CD4-positive, alpha-beta T cell treated with Interleukin-15 for 4 hours (primary cell): ENCODE results near the gene TSNAXIP1.
"Not testable (repeated sequence)": the region's sequence is repeated elsewhere in the genome, so short reads cannot be mapped to it uniquely, and the experiment has no call there.

Source experiments
- DNase-seq: peaks from one replicate; pipeline ENCODE4 v3.0.0-alpha.2; 2020; ENCODE audit warnings: low spot score

TSNAXIP1 gene

DNA sequence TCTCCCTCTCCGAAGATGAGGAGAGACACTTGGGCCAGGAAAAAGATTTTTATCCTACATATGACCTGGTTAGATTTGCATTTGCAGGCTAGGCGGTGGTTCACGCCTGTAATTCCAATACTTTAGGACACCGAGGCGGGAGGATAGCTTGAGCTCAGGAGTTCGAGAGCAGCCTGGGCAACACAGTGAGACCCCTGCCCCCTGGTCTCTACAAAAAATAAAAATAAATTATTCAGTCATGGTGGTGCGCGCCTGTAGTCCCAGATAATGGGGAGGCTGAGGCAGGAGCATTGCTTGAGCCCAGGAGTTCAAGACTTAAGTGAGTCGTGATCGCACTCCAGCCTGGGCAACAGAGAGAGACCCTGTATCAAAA lies 27.5 kb downstream of the TSNAXIP1 start:
- no peak for DNase-seq

DNA sequence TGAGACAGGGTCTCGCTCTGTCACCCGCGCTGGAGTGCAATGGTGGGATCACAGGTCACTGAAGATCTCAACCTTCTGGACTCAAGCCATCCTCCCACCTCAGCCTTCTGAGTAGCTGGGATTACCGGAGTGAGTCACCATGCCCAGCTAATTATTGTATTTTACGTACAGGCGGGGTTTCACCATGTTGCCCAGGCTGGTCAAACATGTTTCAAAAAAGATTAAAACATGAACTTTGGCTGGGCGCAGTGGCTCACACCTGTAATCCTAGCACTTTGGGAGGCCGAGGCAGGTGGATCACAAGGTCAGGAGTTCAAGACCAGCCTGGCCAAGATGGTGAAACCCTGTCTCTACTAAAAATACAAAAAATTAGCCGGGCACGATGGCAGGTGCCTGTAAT lies 30.5 kb downstream of the TSNAXIP1 start:
- DNase-seq, result not testable (repeated sequence)

DNA sequence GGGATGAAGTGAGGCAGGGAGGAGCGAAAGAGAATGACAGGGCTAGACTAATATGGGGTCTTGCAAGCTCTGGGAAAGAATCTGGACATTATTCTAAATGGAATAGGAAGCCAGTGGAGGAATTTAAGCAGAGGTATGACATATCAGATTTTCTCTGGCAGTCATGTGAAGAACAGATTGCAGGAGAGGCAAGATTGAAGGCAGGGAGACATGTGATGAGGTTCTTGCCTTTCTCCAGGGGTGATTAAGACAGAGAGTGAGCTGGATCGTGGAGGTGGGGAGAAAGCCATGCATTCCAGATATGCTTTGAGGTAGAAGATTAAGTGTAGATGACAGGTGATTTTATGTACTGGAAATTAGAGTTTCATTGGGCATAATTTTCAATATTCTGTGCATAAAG lies 31.1 kb downstream of the TSNAXIP1 start:
- no peak for DNase-seq

GRCh38 chr16:67841198-67841815 lies 34.6 kb downstream of the TSNAXIP1 start:
- DNase-seq, result no peak

DNA sequence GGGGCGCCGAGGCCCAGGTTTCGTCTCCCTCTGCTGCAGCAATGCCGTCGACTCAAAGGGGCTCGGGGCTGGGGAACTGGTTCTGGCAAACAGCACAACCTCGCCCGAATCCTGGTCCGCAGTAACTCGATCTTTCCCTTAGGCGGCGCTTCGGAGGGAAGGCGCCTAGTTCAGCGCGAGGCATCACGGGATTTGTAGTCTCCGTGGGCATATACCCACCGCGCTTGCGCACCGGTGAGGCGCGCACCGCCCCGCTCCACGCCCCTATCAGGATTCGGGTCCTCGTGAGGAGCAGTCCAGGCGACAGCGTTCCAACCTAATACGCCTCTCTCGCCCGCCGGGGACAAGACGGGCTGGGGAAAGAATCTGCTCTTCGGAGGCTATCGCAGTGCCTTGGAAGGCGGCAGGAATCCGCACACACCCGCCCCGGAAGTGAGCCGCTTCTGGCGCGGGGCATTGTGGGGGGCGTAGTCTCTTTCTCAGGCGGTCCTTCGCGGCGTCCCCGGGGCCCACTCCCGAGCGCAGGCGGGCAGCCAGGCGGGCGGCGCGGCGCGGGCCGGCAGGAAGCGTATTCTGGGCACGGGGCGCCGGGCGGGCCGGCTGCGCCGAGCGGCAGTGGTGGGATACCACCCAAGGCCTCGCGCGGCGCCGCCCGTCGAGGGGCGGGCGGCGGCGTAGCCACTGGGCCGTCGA lies 35.3 kb downstream of the TSNAXIP1 start, which contains the start of gene THAP11:
TSS of gene THAP11 (plus strand) at position 505 of the 693 bp plus-strand sequence. CDS start 235 bp downstream, outside the sequence.
- DNase-seq, result peak; percentile 96

DNA sequence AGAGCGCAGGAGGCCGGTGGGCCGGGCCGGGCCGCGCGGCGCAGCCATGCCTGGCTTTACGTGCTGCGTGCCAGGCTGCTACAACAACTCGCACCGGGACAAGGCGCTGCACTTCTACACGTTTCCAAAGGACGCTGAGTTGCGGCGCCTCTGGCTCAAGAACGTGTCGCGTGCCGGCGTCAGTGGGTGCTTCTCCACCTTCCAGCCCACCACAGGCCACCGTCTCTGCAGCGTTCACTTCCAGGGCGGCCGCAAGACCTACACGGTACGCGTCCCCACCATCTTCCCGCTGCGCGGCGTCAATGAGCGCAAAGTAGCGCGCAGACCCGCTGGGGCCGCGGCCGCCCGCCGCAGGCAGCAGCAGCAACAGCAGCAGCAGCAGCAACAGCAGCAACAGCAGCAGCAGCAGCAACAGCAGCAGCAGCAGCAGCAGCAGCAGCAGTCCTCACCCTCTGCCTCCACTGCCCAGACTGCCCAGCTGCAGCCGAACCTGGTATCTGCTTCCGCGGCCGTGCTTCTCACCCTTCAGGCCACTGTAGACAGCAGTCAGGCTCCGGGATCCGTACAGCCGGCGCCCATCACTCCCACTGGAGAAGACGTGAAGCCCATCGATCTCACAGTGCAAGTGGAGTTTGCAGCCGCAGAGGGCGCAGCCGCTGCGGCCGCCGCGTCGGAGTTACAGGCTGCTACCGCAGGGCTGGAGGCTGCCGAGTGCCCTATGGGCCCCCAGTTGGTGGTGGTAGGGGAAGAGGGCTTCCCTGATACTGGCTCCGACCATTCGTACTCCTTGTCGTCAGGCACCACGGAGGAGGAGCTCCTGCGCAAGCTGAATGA lies 36.0 kb downstream of the TSNAXIP1 start:
- peak; percentile 61 for DNase-seq

DNA sequence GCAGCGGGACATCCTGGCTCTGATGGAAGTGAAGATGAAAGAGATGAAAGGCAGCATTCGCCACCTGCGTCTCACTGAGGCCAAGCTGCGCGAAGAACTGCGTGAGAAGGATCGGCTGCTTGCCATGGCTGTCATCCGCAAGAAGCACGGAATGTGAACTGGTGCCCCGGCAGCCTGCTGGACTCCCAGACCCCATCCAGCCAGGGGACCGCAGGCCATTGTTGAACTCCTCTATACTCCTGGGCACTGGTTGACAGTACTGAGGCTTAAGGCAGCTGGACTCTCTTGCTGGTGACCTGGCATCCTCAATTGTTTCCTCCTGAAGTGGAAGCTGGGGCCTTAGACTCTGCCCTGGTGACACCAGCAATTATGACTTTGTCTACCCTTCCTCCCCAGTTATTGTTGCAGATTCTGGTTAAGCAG lies 36.7 kb downstream of the TSNAXIP1 start:
- no peak for DNase-seq

GRCh38 chr16:67844497-67844896 lies 37.8 kb downstream of the TSNAXIP1 start:
- DNase-seq, result no peak

DNA sequence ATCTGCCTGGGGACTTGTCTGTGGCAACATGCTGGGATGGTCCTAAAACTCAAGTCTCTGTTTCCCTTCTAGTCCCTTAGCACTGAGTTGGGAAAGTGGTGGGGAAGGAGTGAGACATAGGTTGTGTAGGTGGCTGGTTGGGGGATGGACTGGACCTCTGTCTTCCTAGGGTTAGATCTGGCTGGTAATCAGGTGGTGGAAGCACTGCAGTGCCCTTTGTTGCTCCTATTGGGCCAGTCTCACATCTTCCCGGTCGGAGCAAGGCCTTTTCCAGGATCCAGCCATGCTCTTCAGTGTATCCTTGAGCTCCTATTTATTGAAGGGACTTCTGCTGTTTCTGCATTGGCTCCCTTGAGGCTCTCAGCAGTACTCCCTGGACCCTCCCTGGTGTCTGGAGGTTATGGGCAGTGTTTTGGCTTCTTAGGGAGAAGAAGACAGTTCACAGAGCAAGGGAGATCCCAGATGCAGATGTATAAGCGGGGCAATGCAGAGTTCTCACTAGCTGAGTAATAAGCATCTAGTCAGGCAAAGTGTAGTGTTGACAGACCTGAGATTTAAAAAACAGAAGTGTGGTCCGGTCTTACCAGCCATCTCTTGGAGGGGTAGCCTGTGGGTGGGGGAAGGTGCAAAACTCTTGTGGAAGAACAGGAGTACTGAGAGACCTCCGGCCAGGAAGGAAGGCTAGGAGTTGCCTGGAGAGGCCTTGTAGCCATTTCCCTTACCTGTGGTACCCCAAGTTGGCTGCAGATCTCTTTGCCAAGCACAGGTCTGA lies 38.8 kb downstream of the TSNAXIP1 start:
- DNase-seq, result no peak

- DNase-seq, result no peak
These were observed 39.3 kb downstream of the TSNAXIP1 start for GRCh38 chr16:67846063-67846319.

GRCh38 chr16:67846320-67847063 lies 39.8 kb downstream of the TSNAXIP1 start, which contains the start of gene NUTF2:
NUTF2 (plus strand) TSS chr16:67846933; CDS start chr16:67865131, 18,198 bp downstream.
- DNase-seq, result peak; percentile 95

- peak; percentile 59 for DNase-seq
These were observed 40.6 kb downstream of the TSNAXIP1 start, which contains the start of gene CENPT for GRCh38 chr16:67847064-67847861. CENPT (minus strand) TSS chr16:67847693; CDS start chr16:67833859, 13,834 bp downstream.

DNA sequence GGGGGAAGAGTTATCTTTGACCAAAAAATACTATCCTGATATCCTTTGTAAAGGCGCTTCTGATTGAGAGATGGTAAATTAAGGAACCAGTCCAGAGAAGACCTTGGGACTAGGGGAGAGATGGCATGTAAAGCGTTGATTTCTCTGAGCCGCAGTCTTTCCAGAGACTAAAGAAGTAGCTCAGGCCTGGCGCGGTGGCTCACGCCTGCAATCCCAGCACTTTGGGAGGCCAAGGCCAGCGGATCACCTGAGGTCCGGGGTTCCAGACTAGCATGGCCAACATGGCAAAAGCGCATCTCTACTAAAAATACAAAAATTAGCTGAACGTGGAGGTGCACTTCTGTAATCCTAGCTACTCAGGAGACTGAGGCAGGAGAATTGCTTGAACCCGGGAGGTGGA lies 41.4 kb downstream of the TSNAXIP1 start:
- DNase-seq, result no peak

DNA sequence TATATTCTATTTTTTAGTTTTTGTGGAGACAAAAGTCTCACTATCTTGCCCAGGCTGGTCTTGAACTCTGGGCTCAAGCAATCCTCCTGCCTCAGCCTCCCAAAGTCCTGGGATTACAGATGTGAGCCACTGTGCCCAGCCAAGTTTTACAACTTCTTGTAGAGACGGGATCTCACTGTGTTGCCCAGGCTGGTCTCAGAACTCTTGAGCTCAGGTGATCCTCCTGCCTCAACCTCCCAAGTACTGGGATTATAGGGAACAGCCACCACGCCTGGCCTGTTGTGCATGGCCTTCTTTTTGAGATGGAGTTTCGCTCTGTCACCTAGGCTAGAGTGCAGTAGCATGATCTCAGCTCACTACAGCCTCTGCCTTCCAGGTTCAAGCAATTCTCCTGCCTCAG lies 47.0 kb downstream of the TSNAXIP1 start:
- no peak for DNase-seq

- DNase-seq, result no peak
These were observed 49.1 kb downstream of the TSNAXIP1 start for GRCh38 chr16:67855789-67856188.

GRCh38 chr16:67856927-67857546 lies 50.3 kb downstream of the TSNAXIP1 start:
- DNase-seq, result no peak

DNA sequence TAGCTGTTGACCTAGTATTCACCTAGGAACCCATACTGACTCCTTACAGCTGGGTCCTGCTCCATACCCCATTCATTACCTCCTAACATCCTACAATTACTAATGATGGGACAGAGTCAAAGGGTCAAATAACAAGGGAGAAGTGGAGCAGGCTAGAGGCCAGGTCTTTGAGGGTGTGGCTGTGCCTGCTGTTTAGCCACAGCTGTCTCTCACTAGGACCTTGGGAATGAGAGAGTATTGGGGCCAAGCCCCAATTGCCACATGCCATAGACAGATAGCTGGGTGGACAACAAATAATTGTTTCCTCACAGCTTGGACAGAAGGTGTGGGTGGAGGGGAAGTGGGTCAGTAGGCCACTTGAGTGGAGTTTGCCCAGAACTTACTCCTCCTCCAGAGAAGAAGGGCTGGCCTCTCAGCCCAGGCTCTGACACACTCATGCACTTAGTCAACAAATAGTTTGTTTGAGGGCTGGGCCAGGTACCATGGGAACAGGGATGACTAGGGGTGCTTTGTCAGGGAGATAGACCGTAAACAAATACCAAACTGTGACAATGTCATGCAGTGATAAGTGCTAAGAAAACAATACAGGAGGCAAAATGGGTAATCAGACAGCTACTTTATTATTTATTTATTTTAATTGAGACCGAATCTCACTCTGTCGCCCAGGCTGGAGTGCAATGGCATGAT lies 51.0 kb downstream of the TSNAXIP1 start:
- DNase-seq, result peak; percentile 79

DNA sequence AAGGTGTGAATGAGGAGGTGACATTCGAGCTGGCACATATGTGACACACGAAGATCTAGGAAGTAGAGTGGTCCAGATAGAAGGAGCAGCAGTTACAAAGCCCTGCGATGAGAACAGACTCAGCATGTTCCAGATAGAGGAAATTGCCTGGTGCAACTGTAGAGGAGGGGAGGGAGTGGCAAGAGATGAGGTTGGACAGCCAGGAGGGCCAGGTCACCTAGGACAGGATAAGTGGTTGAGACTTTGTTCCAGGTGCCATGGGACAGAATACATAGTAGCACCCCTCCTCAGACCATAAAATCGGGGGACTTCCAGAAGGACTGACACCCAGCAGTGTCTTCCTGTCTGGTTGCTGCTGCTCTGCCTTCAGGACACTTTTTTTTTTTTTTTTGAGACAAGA lies 51.8 kb downstream of the TSNAXIP1 start:
- no peak for DNase-seq

DNA sequence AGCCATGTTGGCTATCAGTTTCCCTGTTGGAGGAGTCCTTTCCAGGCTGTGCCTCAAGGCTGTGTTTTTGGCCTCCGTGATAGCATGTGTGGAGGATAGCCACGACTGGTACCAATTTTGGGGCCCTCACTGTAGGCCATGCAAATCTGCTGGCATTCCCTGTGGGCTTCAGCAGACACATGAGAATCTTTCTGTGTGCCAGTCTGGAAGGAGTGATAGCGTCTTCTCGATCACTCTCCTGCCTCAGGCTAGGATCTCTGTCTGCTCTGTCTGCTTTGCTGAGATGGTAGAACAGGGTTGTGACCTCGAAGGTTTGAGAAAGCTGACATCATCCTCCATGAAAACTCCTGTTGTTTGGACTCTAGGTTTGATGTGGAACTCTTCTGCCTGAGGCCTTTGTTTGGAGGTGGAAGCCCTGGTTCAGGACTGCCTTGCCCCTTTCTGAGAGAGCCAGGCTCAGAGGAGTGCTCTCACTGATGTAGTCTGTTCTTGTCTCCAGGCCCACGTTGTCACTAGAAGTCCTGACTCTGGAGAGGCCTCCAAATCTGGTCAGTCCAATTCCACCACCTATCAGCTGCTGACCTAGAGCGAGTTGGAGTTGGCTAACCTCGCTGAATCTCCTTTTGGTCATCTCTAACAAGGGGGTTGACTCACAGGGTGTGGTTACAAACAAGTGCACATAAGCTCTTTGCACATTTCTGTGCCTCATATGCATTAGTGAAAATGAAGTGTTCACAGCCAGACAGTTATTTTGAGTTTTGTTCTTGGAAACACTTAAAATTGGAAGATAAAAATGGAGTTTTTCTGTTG lies 54.1 kb downstream of the TSNAXIP1 start:
- DNase-seq, result no peak
